ENCODE results near the gene HS3ST2.
"Not testable (repeated sequence)": the region's sequence is repeated elsewhere in the genome, so short reads cannot be mapped to it uniquely, and the experiment has no call there.

Gene HS3ST2

GRCh38 chr16:22838681-22839080, 24.7 kb downstream of the HS3ST2 start:
- H3K9ac ChIP-seq, result no peak overlapping the region
- H3K4me2 ChIP-seq, result no peak overlapping the region
- no peaks in the 10 kb centered on the region for H3K36me3 ChIP-seq
- H3K9me3 ChIP-seq (replicated peaks in 1 of 11), result no peaks in the 10 kb centered on the region
- TF ChIP-seq Cebpa-rat (IDR thresholded peaks at IDR 0.05), result no peak
- H3K27me3 ChIP-seq, result no peaks in the 10 kb centered on the region
- H3K27ac ChIP-seq, result no peak overlapping the region
- H3K4me1 ChIP-seq, result peaks cover 0 to 12% (median 6%) of the 10 kb centered on the region in 10 experiments; a peak in 11 of 20 replicates
- H4K20me1 ChIP-seq, result no peaks in the 10 kb centered on the region
- no peak overlapping the region for H3K4me3 ChIP-seq

DNA sequence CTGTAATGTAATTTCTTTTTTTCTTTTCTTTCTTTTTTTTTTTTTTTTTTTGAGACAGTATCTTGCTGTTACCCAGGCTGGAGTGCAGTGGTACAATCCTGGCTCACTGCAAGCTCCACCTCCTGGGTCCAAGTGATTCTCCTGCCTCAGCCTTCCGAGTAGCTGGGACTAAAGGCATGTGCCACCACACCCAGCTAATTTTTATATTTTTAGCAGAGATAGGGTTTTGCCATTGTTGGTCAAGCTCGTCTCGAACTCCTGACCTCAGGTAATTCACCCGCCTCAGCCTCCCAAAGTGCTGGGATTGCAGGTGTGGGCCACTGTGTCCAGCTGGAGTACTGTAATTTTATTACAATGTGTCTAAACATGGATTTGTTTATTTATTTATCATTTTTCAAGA, 28.1 kb downstream of the HS3ST2 start:
- not testable (repeated sequence) for H3K4me1 ChIP-seq; H3K9me3 ChIP-seq (replicated peaks in 1 of 11); H3K36me3 ChIP-seq; H3K27ac ChIP-seq; H3K4me3 ChIP-seq; H4K20me1 ChIP-seq; H3K27me3 ChIP-seq; H3K9ac ChIP-seq; H3K4me2 ChIP-seq

DNA sequence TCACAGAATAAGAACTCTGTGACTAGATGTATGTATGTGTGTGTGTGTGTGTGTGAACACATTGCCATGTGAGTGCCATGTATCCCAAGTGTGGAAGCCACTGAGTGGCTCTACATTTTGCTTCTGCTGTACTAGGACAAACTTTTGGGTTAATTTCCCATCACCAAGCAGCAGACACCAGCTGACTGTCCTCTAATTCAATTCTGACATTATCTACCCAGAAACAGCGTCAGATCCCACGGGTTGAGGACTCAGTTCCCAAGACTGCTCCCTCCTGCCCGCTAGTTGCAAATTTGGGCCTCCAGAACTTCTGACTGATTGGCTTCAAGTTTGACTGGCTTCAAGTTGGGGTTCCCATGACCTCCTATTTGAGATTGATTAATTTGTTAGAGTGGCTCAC, 29.2 kb downstream of the HS3ST2 start:
- H3K9me3 ChIP-seq (replicated peaks in 1 of 11), result no peaks in the 10 kb centered on the region
- no peak overlapping the region for H3K9ac ChIP-seq
- no peak overlapping the region for H3K4me2 ChIP-seq
- H3K27me3 ChIP-seq, result no peaks in the 10 kb centered on the region
- no peak overlapping the region for H3K27ac ChIP-seq
- no peaks in the 10 kb centered on the region for H3K36me3 ChIP-seq
- H3K4me3 ChIP-seq, result no peak overlapping the region
- TF ChIP-seq Cebpa-rat (IDR thresholded peaks at IDR 0.05), result no peak
- peaks cover 0 to 10% (median 0%) of the 10 kb centered on the region in 10 experiments; a peak in 3 of 20 replicates for H3K4me1 ChIP-seq
- no peaks in the 10 kb centered on the region for H4K20me1 ChIP-seq

DNA sequence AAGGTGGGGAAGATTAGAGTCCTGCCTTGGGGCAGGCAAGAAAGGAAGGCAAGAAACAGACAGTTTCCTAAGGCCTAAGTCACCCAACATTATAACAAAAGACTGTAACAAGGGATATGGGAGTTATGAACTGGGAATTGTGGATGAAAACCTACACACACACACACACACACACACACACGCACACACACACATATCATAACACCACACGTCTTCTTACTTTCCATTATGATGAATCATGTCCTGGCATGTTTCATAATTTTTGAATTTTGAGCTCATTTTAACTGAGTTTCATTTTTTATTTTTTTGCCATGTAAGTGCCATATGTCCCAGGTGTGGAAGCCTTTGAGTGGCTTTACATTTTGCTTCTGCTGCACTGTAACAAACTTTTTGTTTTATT, 29.9 kb downstream of the HS3ST2 start:
- Histone ChIP-seq H3K27ac (no peak overlapping the region), H3K9me3 (replicated peaks in 1 of 11) (no peaks in the 10 kb centered on the region), H3K9ac (no peak overlapping the region), H3K27me3 (no peaks in the 10 kb centered on the region), H3K4me2 (no peak overlapping the region), H3K36me3 (no peaks in the 10 kb centered on the region), H4K20me1 (no peaks in the 10 kb centered on the region), H3K4me3 (no peak overlapping the region), H3K4me1 (peaks cover 0 to 10% (median 0%) of the 10 kb centered on the region in 10 experiments; a peak in 3 of 20 replicates)
- TF ChIP-seq Cebpa-rat (IDR thresholded peaks at IDR 0.05), result no peak

- Histone ChIP-seq H3K4me1 (peaks cover 0 to 10% (median 0%) of the 10 kb centered on the region in 10 experiments; a peak in 3 of 20 replicates), H3K9me3 (replicated peaks in 1 of 11) (no peaks in the 10 kb centered on the region), H3K4me3 (no peak overlapping the region), H3K36me3 (no peaks in the 10 kb centered on the region), H3K4me2 (no peak overlapping the region; a peak in 1 of 22 replicates), H3K27ac (no peak overlapping the region), H4K20me1 (no peaks in the 10 kb centered on the region), H3K27me3 (no peaks in the 10 kb centered on the region), H3K9ac (no peak overlapping the region)
- no peak for TF ChIP-seq Cebpa-rat (IDR thresholded peaks at IDR 0.05)
Observed at GRCh38 chr16:22844416-22844815, 30.5 kb downstream of the HS3ST2 start.

- no peak overlapping the region for H3K4me2 ChIP-seq
- no peak overlapping the region for H3K4me3 ChIP-seq
- H3K9ac ChIP-seq, result no peak overlapping the region
- H3K36me3 ChIP-seq, result no peaks in the 10 kb centered on the region
- H3K27me3 ChIP-seq, result no peaks in the 10 kb centered on the region
- H3K4me1 ChIP-seq, result peaks cover 0 to 10% (median 0%) of the 10 kb centered on the region in 10 experiments; a peak in 3 of 20 replicates
- no peak for TF ChIP-seq Cebpa-rat (IDR thresholded peaks at IDR 0.05)
- H3K9me3 ChIP-seq (replicated peaks in 1 of 11), result no peaks in the 10 kb centered on the region
- no peak overlapping the region for H3K27ac ChIP-seq
- no peaks in the 10 kb centered on the region for H4K20me1 ChIP-seq
Observed at GRCh38 chr16:22847100-22847499, 33.1 kb downstream of the HS3ST2 start.

DNA sequence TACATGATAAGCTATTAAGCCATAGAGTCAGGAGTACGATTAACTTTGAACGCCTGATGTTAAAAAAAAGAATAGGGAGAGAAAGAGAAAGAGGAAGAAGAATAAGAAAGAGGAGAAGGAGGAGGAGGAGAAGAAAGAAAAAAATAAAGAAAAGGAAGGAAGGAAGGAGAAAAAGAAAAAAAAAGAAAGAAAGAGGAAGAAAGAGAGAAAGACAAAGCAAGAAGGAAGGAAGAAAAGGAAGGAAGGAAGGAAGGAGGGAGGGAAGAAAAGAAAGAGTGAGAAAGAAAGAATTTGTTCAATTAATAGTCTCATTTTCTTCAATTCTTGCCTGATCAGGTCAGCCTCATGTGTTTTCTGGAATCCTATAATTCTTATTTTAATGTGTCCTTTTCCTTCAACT, 33.7 kb downstream of the HS3ST2 start:
- Histone ChIP-seq H3K4me1 (peaks cover 0 to 10% (median 0%) of the 10 kb centered on the region in 10 experiments; a peak in 3 of 20 replicates), H3K27ac (no peak overlapping the region), H4K20me1 (no peaks in the 10 kb centered on the region), H3K27me3 (no peaks in the 10 kb centered on the region), H3K9me3 (replicated peaks in 1 of 11) (no peaks in the 10 kb centered on the region), H3K36me3 (no peaks in the 10 kb centered on the region), H3K9ac (no peak overlapping the region), H3K4me2 (no peak overlapping the region), H3K4me3 (no peak overlapping the region)
- no peak for TF ChIP-seq Cebpa-rat (IDR thresholded peaks at IDR 0.05)

- no peak overlapping the region for H3K4me3 ChIP-seq
- no peaks in the 10 kb centered on the region for H4K20me1 ChIP-seq
- H3K4me2 ChIP-seq, result no peak overlapping the region
- no peak for TF ChIP-seq Cebpa-rat (IDR thresholded peaks at IDR 0.05)
- no peaks in the 10 kb centered on the region for H3K27me3 ChIP-seq
- peaks cover 0 to 12% (median 0%) of the 10 kb centered on the region in 10 experiments; a peak in 3 of 20 replicates for H3K4me1 ChIP-seq
- H3K9ac ChIP-seq, result no peak overlapping the region
- H3K27ac ChIP-seq, result no peak overlapping the region
- H3K9me3 ChIP-seq (replicated peaks in 1 of 11), result no peaks in the 10 kb centered on the region
- H3K36me3 ChIP-seq, result no peaks in the 10 kb centered on the region
Observed at GRCh38 chr16:22848451-22848850, 34.5 kb downstream of the HS3ST2 start.

- H3K4me2 ChIP-seq, result no peak overlapping the region
- no peaks in the 10 kb centered on the region for H3K27me3 ChIP-seq
- H3K36me3 ChIP-seq, result no peaks in the 10 kb centered on the region
- no peak overlapping the region for H3K4me3 ChIP-seq
- peaks cover 0 to 14% (median 0%) of the 10 kb centered on the region in 10 experiments; a peak in 3 of 20 replicates for H3K4me1 ChIP-seq
- H3K9me3 ChIP-seq (replicated peaks in 1 of 11), result no peaks in the 10 kb centered on the region
- no peaks in the 10 kb centered on the region for H4K20me1 ChIP-seq
- no peak overlapping the region for H3K9ac ChIP-seq
- no peak overlapping the region for H3K27ac ChIP-seq
- no peak for TF ChIP-seq Cebpa-rat (IDR thresholded peaks at IDR 0.05)
Observed at GRCh38 chr16:22849517-22849916, 35.6 kb downstream of the HS3ST2 start.

DNA sequence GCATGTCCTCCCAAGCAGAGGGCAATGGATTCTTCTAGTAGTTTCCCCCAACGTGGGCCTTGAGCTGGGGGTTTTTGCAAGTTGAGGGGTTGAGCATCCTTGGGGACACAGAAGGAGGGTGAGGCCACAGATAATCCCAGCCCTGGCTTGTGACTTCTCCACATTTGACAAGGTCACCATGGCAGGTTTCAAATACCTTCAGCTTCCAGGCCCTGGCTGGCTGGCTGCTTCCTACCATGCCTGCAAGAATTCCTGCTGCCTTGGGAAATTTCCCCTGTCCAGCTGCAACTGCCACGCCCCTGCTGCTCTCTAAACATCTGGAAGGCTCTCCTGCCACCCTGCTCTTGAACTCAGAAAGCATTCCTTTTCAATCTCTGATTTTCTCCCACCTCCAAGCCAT, 41.3 kb downstream of the HS3ST2 start:
- Histone ChIP-seq H3K27me3 (no peaks in the 10 kb centered on the region), H3K9me3 (replicated peaks in 1 of 11) (no peaks in the 10 kb centered on the region), H3K4me2 (no peak overlapping the region), H3K4me3 (no peak overlapping the region), H4K20me1 (no peaks in the 10 kb centered on the region), H3K4me1 (peaks cover 0 to 6% (median 0%) of the 10 kb centered on the region in 10 experiments; a peak in 1 of 20 replicates), H3K36me3 (no peaks in the 10 kb centered on the region), H3K9ac (no peak overlapping the region), H3K27ac (no peak overlapping the region)
- no peak for TF ChIP-seq Cebpa-rat (IDR thresholded peaks at IDR 0.05)

All from BLaER1 treated with 17β-estradiol and CSF1 and Interleukin-3, amounts not matched to agents 10 nM and 100 nM (cell line).